GM18505 (cell line): ENCODE results near the gene SERPINA12.
"Not testable (repeated sequence)": the region's sequence is repeated elsewhere in the genome, so short reads cannot be mapped to it uniquely, and the experiment has no call there.

ENCODE experiments used
- ATAC-seq: cut with Tn5 transposase; IDR thresholded peaks from one replicate; pipeline ENCODE4 v1.9.1; 2021; ENCODE audit not compliant: unreplicated experiment
- POLR2A ChIP-seq: IDR thresholded peaks from 4 replicates; pipeline ENCODE4 v1.6.1; 2011; ENCODE audit warnings: borderline replicate concordance; ENCODE audit not compliant: insufficient read depth, insufficient read length; ENCODE audit errors: extremely low read depth

The SERPINA12 gene

DNA sequence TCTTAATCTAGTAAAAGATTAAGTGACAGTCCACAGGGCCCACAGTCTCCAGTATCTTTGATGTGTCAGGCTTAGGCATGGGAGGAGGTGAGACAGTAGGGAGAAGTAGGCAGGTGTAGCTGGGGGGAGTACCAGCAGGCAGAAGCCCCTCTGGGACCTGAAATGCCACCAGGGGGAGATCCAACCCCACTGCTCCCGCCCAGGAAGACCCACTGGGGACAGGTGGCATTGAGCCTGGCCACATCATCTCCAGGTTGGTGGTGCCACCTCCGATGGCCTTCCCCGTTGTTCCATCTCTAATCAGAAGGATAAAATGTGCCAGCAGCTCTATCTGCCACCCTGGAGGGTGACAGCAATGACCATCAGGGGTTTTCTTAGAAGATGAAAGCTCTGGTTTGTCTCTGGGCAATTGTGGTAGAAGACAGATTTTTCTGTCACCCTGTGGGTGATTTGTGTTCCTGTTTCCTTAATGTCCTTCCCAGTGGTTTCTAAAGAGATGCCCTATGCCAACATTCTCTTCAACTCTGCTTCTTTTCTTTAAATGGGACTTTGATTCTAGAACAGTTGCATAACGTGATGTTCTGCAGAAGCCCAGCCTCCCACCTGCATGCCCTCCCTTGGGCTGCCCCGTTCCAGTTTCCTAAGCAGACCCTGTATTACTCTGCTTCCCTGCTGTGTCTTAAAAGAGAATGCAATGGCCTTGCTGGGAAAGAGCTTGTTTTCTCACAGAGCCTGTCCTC is 12.3 kb upstream of the SERPINA12 start:
- ATAC-seq: no peak
- no peak for TF ChIP-seq POLR2A

- TF ChIP-seq POLR2A: no peak
- no peak for ATAC-seq
Observed at GRCh38 chr14:94517641-94518257, 8.5 kb upstream of the SERPINA12 start.

GRCh38 chr14:94517248-94517640 is 8.0 kb upstream of the SERPINA12 start:
- no peak for ATAC-seq
- TF ChIP-seq POLR2A: no peak

GRCh38 chr14:94515856-94516255 is 6.6 kb upstream of the SERPINA12 start:
- no peak for TF ChIP-seq POLR2A
- ATAC-seq: no peak

DNA sequence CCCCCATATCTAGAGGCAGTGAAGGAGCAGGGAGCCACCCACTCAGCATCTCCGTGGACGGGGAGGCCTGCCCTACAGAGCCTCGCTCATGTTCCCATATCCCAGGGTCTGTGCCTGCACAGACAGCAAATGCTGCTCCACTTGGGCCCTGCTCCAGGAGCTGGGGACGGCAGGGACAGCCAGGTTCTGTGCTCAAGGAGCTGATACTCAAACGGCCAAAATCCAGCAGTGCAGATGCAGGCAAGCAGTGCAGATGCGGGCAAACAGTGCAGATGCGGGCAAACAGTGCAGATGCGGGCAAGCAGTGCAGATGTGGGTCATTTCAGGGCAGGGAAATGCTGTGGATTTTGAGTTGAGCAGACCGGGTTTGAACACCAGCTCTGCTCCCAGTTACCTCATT is 6.2 kb upstream of the SERPINA12 start:
- no peak for TF ChIP-seq POLR2A
- no peak for ATAC-seq

DNA sequence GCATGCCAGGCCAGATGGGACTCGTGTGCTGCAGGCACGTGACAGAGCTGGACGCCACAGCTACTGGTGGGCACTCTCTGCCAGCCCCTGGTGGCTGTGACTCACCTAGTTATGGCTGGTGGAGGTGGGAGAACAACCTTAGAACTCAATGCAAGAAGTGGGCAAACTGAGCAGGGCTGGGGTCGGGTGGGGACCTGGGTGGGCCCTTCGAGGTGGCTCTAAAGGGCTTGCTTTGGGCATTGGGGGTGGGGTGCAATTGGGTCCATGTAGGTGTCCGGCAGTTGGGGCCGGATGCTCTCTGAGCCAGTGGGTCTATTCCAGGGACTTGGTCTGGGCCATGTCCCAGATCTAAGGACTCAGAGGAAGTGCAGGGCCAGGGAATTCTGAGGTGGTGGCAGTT is 5.1 kb upstream of the SERPINA12 start:
- no peak for ATAC-seq
- no peak for TF ChIP-seq POLR2A

GRCh38 chr14:94510481-94510880 is 1.2 kb upstream of the SERPINA12 start:
- ATAC-seq: not testable (repeated sequence)

GRCh38 chr14:94505641-94506040 is 3.6 kb downstream of the SERPINA12 start:
- ATAC-seq: no peak
- no peak for TF ChIP-seq POLR2A

GRCh38 chr14:94505206-94505605 is 4.1 kb downstream of the SERPINA12 start:
- no peak for ATAC-seq
- TF ChIP-seq POLR2A: no peak

- TF ChIP-seq POLR2A: no peak
- ATAC-seq: no peak
Observed at GRCh38 chr14:94501588-94502516, 7.4 kb downstream of the SERPINA12 start.

DNA sequence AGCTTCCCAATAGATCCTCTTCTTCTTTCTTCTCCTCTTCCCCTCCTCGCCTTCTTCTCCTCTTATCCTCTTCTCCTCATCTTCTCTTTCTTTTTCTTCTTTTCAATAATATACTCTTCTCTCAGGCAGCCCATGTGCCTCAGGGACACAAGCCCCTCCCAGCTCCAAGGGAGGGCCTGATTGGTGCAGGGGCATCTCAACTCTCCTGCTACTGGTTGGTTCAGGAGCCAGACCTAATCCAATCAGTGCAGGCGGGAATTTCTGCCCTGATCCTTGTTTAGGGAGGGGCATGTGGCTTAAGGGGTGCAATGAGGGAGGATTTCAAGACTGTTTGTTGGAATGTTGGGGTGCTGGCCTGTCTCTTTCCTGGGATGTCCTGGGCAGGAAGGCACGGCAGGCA is 9.0 kb downstream of the SERPINA12 start:
- ATAC-seq: no peak
- no peak for TF ChIP-seq POLR2A

DNA sequence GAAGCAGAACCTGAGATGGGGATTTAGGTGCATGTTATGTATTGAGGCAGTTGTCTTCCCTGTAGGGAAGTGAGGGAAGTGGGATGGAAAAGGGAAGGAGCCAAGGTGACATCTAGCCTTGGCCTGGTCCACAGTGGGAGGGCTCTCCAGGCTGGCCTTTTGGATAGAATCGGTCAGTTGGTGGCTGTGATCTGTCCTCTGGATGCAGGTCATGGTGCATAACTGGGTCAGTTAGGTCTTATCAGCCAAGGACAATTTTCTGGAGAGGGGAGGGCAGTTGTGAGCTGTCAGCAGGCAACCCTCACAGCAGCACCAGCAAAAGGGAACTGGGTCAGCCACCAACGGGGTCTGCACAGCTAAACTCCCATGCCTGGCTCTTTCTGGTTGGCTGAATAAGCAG is 9.6 kb downstream of the SERPINA12 start:
- no peak for TF ChIP-seq POLR2A
- ATAC-seq: no peak

DNA sequence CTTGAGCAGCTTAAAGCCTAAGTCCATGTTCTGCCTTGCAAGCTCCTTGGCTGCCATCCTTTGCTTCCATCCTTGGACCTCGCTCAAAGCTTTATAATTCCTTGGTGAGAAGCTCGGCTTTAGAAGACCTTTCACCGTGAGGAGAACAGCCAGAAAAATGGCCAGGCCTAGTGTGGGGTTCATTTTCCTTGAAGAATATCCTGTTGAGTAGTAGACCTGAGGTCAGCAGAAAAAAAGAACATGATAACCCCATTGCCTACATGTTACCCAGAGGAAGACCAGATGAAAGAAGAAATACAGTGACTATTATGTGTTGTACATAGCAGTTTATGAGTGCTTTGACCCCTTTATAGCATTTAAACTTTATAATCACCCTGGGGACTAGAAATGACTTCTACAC is 11.1 kb downstream of the SERPINA12 start:
- TF ChIP-seq POLR2A: no peak

GRCh38 chr14:94494085-94494484 is 15.2 kb downstream of the SERPINA12 start:
- no peak for TF ChIP-seq POLR2A
- ATAC-seq: no peak

More for the DNA sequence above, 11.1 kb downstream of the SERPINA12 start:
- ATAC-seq: no peak
